NK-92 (cell line): ENCODE measurements around the gene UCN2.

Experiments
- DNase-seq: peaks from one replicate; lab custom pipeline; 2025; ENCODE audit not compliant: unreplicated experiment; lab: John Stamatoyannopoulos, UW

Gene UCN2

DNA sequence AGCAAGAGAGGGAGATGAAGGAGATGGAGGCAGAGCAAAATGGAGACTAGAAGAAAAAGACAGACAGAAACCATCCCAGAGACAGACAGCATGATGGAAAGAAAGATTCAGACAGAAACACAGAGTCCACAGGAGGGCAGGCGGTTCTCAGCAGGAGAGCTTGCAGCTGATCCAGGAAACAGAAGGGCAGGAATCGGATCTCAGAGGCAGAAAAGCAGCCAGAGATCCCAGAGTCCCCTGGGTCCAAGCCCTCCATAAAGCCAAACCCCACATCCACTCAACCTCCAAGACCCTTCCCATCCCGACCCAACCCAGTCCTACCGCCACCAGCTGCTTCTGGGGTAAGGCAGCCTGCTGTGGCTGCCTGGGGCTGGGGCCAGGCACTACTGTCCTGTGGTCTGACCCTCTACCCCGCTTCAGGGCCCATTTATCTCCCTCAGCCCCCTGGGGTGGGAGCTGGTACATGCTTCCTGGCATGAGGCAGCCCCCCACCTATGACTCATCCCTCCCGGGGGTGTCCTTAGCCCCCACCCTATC is at the start of gene UCN2:
Gene UCN2 (minus strand): TSS at position 400 of the 537 bp plus-strand sequence. CDS start 657 bp downstream, outside the sequence.
- no peak for DNase-seq

DNA sequence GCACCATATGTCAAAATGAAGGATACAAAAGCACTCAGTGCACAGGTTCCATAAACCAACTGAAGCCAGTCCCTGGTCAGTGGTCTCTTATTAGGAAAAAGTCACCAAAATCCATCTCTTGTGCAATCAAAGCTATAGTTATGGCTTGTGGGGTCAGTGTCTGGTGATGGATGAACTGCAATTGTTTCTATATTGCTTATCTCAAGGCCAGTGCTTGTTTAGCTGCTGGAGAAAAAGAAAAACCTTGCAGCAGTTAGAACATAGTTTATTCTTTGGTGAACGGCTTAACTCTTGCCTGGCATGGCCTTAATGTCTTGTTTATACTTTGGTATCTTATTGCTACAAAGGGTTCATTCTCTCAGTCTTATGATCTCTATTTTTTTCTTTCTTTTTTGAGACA is 48.7 kb upstream of the UCN2 start:
- DNase-seq = no peak

- DNase-seq = peak; percentile 23
Observed at GRCh38 chr3:48609088-48610005, 45.8 kb upstream of the UCN2 start, which contains the start of gene UQCRC1. Gene UQCRC1 (minus strand): TSS chr3:48609646. CDS start chr3:48609620, 26 bp downstream.

- DNase-seq = no peak
Observed at GRCh38 chr3:48607519-48607918, 43.9 kb upstream of the UCN2 start.

GRCh38 chr3:48601622-48601994 is 38.0 kb upstream of the UCN2 start:
- DNase-seq = no peak

- no peak for DNase-seq
Observed at GRCh38 chr3:48600711-48601621, 37.4 kb upstream of the UCN2 start.

DNA sequence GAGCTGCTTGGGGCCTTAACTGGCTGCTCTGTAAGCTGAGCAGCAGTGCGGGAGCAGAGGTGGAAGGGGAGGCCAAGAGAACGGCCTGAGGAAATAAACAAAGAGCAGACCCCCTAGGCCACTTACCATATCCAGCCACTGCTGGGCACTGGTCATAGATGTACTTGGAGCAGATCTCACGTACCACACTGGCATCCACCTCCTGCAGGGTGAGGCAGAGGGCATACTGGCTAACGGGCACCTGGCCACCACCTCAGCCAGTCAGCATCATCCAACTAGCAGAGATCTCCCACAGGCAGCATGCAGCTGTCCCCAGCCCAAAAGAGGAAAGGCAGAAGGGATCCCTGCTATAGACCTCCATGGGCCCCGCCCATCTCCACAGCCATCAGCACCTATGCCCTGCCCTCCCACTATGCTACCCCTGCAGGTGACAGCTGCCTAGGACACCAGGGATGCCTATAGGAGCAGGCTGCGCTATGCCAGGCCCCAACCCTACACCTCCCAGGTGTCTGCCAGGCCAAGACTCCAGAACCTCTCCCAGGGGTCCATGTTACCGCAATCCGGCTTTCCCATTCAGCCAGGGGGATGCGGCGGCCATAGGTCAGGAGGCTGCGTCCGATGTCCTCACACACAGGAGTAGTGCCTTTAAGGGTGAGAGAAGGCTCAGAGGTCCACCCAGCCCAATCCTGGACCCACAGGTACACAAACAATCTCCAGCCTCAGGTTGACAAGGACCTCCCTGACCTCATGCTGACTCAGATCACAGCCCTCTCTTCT is 36.1 kb upstream of the UCN2 start:
- DNase-seq = no peak

- DNase-seq = no peak
Observed at GRCh38 chr3:48599077-48599501, 35.5 kb upstream of the UCN2 start.

DNA sequence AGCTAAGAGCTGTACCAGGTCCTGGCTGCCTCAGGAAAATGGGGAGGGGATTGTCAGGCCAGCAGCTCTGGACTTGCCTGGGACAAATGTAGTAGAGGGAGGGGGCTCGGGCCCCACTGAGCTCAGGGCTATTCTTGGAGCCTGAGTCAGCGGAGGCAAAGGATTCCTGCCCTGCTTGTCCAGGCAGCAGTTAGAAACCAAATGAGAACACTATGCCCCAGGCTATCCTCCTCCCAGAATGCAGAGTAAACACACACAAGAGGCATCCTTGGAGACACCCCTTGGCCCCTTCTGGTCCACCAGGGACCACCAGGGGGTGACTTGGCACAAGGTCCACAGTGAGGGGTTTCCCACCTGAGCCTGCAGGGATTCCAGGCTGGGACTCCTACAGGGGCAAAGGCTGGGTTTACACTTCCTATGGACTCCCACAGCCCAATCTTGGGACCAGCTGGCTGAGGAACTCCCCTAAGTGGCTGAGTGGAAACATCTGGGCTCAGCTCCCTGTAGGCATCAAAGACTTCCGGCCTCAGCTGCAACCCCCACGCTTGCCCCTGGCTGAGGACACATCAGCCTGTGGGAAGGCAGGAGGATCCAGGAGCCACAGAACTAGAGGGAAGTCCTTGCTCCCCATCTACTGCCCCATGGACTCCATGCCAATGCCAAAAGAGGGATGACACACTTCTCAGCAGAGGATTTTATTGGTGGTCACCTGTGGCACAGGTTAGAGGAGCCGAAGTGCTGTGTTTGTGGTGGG is 34.9 kb upstream of the UCN2 start:
- no peak for DNase-seq

DNA sequence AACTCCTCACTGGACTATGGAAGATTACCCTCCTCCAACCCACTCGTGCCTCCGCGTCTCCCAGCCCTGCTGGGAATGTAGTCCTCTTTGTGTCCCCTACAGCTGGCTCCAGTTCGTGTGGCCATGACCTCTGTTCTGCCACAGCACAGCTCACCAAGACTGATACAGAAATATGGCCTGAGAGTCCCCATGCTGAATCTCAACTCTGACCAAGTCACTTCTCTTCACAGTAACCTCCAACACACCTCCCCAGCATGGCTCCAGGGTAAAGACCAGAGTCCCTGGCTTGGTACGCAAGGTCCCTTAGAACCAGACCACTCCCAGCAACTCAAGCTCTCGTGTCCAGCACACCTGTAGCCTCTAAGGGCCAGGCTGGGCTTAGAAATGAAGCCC is 33.8 kb upstream of the UCN2 start:
- no peak for DNase-seq

- DNase-seq = no peak
Observed at GRCh38 chr3:48596676-48597407, 33.3 kb upstream of the UCN2 start.

DNA sequence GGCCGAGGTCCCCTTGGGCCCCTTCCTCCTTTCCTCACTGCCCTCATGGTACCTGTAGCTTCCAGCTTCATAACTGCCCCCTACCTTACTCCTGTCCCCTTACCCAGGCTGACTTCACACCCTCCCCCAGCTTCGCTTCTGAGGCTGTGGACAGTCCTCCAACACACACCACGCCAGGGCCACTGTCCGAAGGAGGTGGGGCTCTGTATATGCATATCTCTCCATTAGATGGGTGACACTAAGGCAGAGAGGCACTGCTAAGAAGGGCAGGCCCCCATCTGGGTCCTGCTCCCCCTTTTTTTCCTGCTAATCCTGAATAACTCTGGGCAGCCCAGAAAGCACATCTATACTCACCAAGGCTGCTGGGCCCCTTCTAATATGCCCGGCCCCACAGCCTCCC is 32.6 kb upstream of the UCN2 start:
- DNase-seq = no peak

DNA sequence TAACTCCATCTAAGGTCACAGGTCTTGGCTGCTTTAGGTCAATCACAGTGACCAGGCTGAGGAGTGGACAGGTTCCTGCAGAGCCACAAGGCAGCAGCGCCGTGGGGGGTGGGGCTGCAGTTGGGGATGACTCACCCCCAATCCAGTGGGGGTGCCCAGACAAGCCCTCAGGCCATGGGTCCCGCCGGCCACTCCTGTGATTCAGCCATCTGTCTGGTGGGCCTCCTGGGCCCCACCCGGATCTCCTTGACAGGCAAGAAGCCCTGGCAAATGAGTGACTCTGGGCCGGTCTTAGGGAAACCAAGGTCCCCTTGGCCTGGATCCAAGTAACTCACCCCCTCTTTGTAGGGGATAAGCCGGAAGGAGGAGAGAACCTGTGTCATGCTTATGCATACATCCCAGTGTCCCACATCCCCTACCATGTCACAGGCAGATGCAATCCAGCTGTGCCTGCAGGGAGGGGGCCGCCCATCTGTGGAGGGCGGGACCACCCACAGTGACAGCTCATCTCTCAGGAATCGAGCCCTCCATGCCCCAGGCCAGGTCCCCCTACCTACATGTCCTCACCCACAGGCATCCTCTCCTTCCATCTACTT is 32.0 kb upstream of the UCN2 start:
- DNase-seq = no peak

DNA sequence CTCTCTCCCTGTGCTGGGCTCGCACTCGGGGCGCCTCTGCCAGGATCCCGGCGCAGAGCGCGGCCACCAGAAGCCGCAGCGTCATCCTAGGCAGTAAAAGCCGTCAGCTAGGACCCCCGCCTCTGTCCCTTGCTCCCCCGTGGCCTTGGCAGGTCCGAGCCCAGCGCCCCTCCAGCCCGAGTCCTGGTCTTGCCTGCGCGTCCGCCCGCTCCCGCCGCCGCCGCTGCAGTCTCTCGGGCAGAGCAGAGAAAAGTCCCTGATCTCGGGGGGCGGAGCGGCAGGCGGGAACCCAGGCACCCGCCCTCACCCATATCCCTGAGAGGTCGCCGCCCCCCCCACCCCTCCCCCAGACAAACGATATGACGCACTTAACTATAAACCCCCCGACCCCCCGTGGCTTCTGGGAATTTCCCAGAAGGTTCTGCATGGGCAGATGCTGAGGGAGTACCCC is 31.5 kb upstream of the UCN2 start, which contains the start of gene COL7A1:
Gene COL7A1 (minus strand): TSS at position 255 of the 451 bp plus-strand sequence. CDS start 170 bp downstream, at position 85.
- no peak for DNase-seq

DNA sequence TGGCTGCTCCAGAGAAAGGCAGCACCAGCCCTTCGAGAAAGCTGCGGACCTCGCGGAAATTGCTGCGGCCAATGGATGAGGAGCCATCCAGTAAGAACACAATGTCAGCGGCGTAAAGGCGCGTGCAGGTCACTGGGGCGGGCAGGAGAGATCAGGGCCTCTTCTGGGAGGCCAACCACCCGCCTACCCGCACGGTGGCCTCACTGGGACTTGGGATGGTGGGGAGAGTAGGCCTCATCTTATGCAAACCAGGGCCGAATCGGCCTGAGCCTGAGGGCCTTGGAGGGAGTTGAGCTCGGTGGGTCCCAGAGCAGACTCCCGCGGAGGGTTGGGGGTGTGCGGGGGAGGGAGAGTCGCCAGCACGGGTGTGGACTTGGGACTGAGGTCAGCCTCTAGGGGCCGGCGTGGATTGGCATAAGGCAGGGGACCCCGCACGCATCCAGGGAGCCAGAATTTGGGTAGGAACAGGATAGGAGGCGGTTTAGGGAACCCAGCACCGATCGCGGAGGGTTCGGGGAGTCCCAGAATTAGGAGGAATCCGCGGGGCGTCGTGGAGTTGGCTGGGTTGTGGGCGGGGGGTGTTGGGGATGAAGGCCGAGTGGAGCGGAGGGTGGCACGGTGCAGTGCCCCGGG is 31.0 kb upstream of the UCN2 start:
- DNase-seq = no peak

DNA sequence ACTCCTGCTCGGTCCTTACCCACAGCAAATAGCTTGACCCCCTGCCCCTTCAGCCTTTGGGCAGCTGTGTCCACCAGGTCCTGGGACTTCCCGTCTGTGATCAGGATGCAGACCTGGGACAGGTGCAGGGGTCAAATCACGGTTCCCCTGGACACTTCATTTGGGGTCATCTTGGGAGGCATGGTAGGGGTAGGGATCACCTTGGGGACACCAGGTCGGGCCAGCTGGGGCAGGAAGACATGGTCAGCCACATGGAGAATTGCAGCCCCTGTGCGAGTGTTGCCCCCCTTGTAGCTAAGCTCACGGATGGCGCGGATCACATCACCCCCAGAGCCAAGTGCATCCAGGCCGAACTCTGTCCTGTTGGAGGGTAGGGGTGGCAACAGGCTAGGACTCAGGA is 29.8 kb upstream of the UCN2 start:
- no peak for DNase-seq

DNA sequence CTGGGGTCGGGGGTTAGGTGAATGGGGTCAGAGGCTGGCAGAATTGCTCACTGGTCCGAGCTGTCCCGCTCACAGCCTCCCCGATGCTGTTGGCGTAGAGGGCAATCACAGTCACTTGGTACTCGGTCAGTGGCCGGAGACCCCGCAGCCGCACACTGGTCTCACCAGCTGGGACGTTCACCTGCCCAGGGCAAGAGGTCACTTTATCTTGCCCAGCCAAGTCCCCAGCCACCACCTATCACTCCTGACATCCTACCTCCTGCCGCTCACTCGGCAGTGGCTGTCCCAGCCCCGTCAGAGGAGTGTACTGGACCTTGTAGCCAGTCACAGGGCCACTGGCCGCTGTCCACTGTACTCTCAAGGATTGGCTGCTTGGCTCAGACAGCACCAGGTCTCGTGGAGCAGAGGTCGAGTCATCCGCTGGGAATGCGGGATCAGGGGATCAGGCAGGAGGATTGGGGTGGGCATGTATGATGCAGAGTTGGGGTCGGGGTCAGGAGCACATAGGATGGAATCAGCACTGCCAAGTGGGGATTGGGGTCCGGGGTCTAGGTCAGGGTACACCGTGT is 29.0 kb upstream of the UCN2 start:
- no peak for DNase-seq
